GM06990 (cell line): Measurements from ENCODE around the gene MFRP.

ENCODE experiments used
- DNase-seq: peaks from one replicate; pipeline ENCODE4 v3.0.0-alpha.2; 2011; ENCODE audit not compliant: insufficient read length; ENCODE audit errors: extremely low read depth
- H3K27me3 ChIP-seq: replicated peaks from 2 replicates; pipeline ENCODE4 v1.6.0; 2011; ENCODE audit warnings: low read length; ENCODE audit not compliant: control insufficient read depth, insufficient read depth
- H3K36me3 ChIP-seq: 2 replicates; pipeline ENCODE4 v1.5.1; 2011; ENCODE audit warnings: low read length; ENCODE audit not compliant: control insufficient read depth, insufficient read depth
- H3K4me3 ChIP-seq: replicated peaks from 2 replicates; pipeline ENCODE4 v1.5.1; 2011; ENCODE audit warnings: low read depth, mild to moderate bottlenecking, control low read depth, low read length
- CTCF ChIP-seq: IDR thresholded peaks from 2 replicates; pipeline ENCODE4 v1.5.1; 2011; ENCODE audit warnings: low read length, control low read depth, mild to moderate bottlenecking, inconsistent platforms; ENCODE audit not compliant: insufficient read depth, poor library complexity, severe bottlenecking

MFRP gene

GRCh38 chr11:119317592-119318239 lies 28.8 kb downstream of the MFRP start:
- DNase-seq: no peak
- no peak for TF ChIP-seq CTCF
- Histone ChIP-seq H3K4me3 (peak overlapping the region; percentile 44), H3K36me3 (no peaks in the 10 kb centered on the region), H3K27me3 (no peaks in the 10 kb centered on the region)

GRCh38 chr11:119316729-119317591 lies 29.5 kb downstream of the MFRP start, which contains the start of gene MCAM:
Gene MCAM, minus strand, starts transcription at chr11:119317130. Its CDS starts 29 bp downstream, at chr11:119317101.
- TF ChIP-seq CTCF: no peak
- no peaks in the 10 kb centered on the region; the same call in none of the 2 replicates for H3K36me3 ChIP-seq
- no peaks in the 10 kb centered on the region for H3K27me3 ChIP-seq
- peak; percentile 58 for DNase-seq
- peak within 1 kb of the TSS; percentile 75 for H3K4me3 ChIP-seq

GRCh38 chr11:119316016-119316728 lies 30.3 kb downstream of the MFRP start:
- Histone ChIP-seq H3K27me3 (no peaks in the 10 kb centered on the region), H3K4me3 (peak overlapping the region; percentile 75), H3K36me3 (peaks cover 2% of the 10 kb centered on the region)
- no peak for TF ChIP-seq CTCF
- no peak for DNase-seq

GRCh38 chr11:119315131-119316015 lies 31.1 kb downstream of the MFRP start:
- peak; percentile 55 for DNase-seq
- TF ChIP-seq CTCF: peak; percentile 10
- Histone ChIP-seq H3K36me3 (peaks cover 5% of the 10 kb centered on the region), H3K27me3 (no peaks in the 10 kb centered on the region), H3K4me3 (peak overlapping the region; percentile 75)

- no peak for DNase-seq
- Histone ChIP-seq H3K27me3 (no peaks in the 10 kb centered on the region), H3K36me3 (peaks cover 8% of the 10 kb centered on the region), H3K4me3 (no peak overlapping the region; the same call in 1 of the 2 replicates)
- no peak for TF ChIP-seq CTCF
These were observed 31.8 kb downstream of the MFRP start for GRCh38 chr11:119314726-119315125.
